ENCODE measurements around the gene SEPTIN6.
"Not testable (repeated sequence)": the region's sequence is repeated elsewhere in the genome, so short reads cannot be mapped to it uniquely, and the experiment has no call there.

SEPTIN6 gene

GRCh38 chrX:119690921-119691716 lies 1.8 kb downstream of the SEPTIN6 start:
- DNase-seq (ENCODE audit: low read depth), result peak; percentile 35

GRCh38 chrX:119688911-119689321 lies 4.1 kb downstream of the SEPTIN6 start:
- no peak for DNase-seq (ENCODE audit: low read depth)

GRCh38 chrX:119687661-119688413 lies 5.1 kb downstream of the SEPTIN6 start:
- no peak for DNase-seq (ENCODE audit: low read depth)

GRCh38 chrX:119686087-119686691 lies 6.8 kb downstream of the SEPTIN6 start:
- no peak for DNase-seq (ENCODE audit: low read depth)

GRCh38 chrX:119685225-119686066 lies 7.5 kb downstream of the SEPTIN6 start:
- no peak for DNase-seq (ENCODE audit: low read depth)

- no peak for DNase-seq (ENCODE audit: low read depth)
Observed at GRCh38 chrX:119684916-119685224, 8.1 kb downstream of the SEPTIN6 start.

- not testable (repeated sequence) for DNase-seq (ENCODE audit: low read depth)
Observed at GRCh38 chrX:119684312-119684711, 8.7 kb downstream of the SEPTIN6 start.

- DNase-seq (ENCODE audit: low read depth), result no peak
Observed at GRCh38 chrX:119682019-119682989, 10.7 kb downstream of the SEPTIN6 start.

- no peak for DNase-seq (ENCODE audit: low read depth)
Observed at GRCh38 chrX:119677654-119677981, 15.3 kb downstream of the SEPTIN6 start.

GRCh38 chrX:119676949-119677653 lies 15.9 kb downstream of the SEPTIN6 start:
- no peak for DNase-seq (ENCODE audit: low read depth)

GRCh38 chrX:119673336-119673735 lies 19.6 kb downstream of the SEPTIN6 start:
- DNase-seq (ENCODE audit: low read depth), result no peak

GRCh38 chrX:119672426-119672825 lies 20.5 kb downstream of the SEPTIN6 start:
- DNase-seq (ENCODE audit: low read depth), result no peak

- no peak for DNase-seq (ENCODE audit: low read depth)
Observed at GRCh38 chrX:119669424-119670037, 23.4 kb downstream of the SEPTIN6 start.

- no peak for DNase-seq (ENCODE audit: low read depth)
Observed at GRCh38 chrX:119667111-119667878, 25.7 kb downstream of the SEPTIN6 start.

GRCh38 chrX:119664877-119665276 lies 28.1 kb downstream of the SEPTIN6 start:
- not testable (repeated sequence) for DNase-seq (ENCODE audit: low read depth)

- DNase-seq (ENCODE audit: low read depth), result no peak
Observed at GRCh38 chrX:119661486-119661885, 31.5 kb downstream of the SEPTIN6 start.

- DNase-seq (ENCODE audit: low read depth), result no peak
Observed at GRCh38 chrX:119659522-119659921, 33.4 kb downstream of the SEPTIN6 start.

GRCh38 chrX:119655125-119655524 lies 37.8 kb downstream of the SEPTIN6 start:
- no peak for DNase-seq (ENCODE audit: low read depth)

GRCh38 chrX:119654112-119654531 lies 38.8 kb downstream of the SEPTIN6 start:
- DNase-seq (ENCODE audit: low read depth), result no peak
